ENCODE results near the gene LRG1. TPM values are rescaled to one million over a fixed set of nuclear protein-coding genes. Genes with fewer than 3 reads are reported as not detected.

LRG1 gene
- total and polyA plus RNA-seq, 2 of the 13 experiments (the other 11 are each of a cell fraction or from before 2014, with no cell fraction given) = 12.0 to 39.3 TPM

DNA sequence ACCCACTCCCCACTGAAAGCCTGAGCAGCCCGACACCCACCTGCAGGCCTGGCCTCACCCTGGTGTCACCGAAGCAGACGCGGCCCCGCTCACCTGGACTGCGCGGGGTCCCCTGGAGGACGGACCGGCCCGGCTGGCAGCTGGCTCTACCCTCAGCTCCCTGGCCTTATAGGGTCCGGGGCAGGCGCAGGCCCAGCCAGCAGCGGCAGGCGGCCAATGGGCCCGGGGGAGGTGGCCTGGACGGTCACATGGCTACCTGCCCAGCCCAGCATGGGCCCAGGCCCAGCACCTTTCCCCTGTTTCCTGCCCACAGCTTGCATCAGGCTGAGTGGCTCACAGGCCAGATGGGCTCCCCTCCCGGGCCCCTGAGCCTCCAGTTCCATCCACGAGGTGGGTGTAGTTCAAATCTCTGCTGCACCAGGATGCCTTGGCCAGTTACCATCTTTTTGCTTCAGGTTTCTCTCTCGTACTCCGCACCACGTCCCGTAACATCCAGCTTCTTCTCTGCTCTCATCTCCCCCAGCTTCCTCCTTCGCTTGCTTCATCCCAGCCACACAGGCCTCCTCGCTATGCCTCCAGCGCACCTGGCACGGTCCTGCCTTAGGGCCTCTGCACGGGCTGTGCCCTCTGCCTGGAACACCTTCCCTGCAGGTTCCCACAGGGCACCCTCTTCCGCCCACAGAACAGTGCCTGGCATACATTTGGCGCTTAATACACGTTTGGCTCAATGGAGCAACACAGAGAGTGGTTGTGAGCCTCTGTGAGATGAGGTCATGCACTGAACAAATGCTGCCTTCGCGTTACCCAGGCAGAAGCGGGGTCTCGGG, 21.3 kb downstream of the LRG1 start, which contains the start of gene PLIN4 (continued):
- TF ChIP-seq, protein P1, sequence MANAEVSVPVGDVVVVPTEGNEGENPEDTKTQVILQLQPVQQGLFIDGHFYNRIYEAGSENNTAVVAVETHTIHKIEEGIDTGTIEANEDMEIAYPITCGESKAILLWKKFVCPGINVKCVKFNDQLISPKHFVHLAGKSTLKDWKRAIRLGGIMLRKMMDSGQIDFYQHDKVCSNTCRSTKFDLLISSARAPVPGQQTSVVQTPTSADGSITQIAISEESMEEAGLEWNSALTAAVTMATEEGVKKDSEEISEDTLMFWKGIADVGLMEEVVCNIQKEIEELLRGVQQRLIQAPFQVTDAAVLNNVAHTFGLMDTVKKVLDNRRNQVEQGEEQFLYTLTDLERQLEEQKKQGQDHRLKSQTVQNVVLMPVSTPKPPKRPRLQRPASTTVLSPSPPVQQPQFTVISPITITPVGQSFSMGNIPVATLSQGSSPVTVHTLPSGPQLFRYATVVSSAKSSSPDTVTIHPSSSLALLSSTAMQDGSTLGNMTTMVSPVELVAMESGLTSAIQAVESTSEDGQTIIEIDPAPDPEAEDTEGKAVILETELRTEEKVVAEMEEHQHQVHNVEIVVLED (CRISPR knock-in tag; IDR thresholded peaks at IDR 0.05; ENCODE audit: borderline replicate concordance) = no peak
- TF ChIP-seq ZNF749 (CRISPR knock-in tag; IDR thresholded peaks at IDR 0.05; ENCODE audit: borderline replicate concordance) (0 out of 2 replicates have a peak, but pooled peaks have one; percentile 29), ZNF558 (CRISPR knock-in tag; IDR thresholded peaks at IDR 0.05; ENCODE audit: borderline replicate concordance) (no peak), POLR2A (IDR thresholded peaks at IDR 0.05; ENCODE audit: insufficient read depth in 1 of 2, low read depth in 2 of 2, low read length in 2 of 2) (peak; percentile 50 to 52; a peak in 3 of 4 replicates), HCFC1 (IDR thresholded peaks at IDR 0.05; ENCODE audit: low read depth, low read length) (no peak), RNF2 (conservative IDR thresholded peaks at IDR 0.05; ENCODE audit: low read depth) (peak; percentile 61; the same call in 1 of the 2 replicates), FOSL1 (CRISPR knock-in tag; IDR thresholded peaks at IDR 0.05; ENCODE audit: borderline replicate concordance) (no peak), GLI4 (CRISPR knock-in tag; IDR thresholded peaks at IDR 0.05; ENCODE audit: borderline replicate concordance) (no peak), MATR3 (CRISPR knock-in tag; IDR thresholded peaks at IDR 0.05) (no peak), ZNF879 (CRISPR knock-in tag; IDR thresholded peaks at IDR 0.05) (no peak), ATF7-NPFF (CRISPR knock-in tag; IDR thresholded peaks at IDR 0.05; ENCODE audit: low read depth) (no peak), ZNF768 (CRISPR knock-in tag; IDR thresholded peaks at IDR 0.05) (peak; percentile 30; the same call in 1 of the 2 replicates), ZFP62 (CRISPR knock-in tag; IDR thresholded peaks at IDR 0.05) (no peak), SPEN (CRISPR knock-in tag; IDR thresholded peaks at IDR 0.05; ENCODE audit: low read depth) (peak; percentile 74), MYNN (CRISPR knock-in tag; IDR thresholded peaks at IDR 0.05; ENCODE audit: low read depth) (no peak), ZSCAN21 (CRISPR knock-in tag; IDR thresholded peaks at IDR 0.05; ENCODE audit: borderline replicate concordance) (peak; percentile 43; the same call in 1 of the 2 replicates), EEA1 (CRISPR knock-in tag; IDR thresholded peaks at IDR 0.05; ENCODE audit: borderline replicate concordance) (0 out of 2 replicates have a peak, but pooled peaks have one; percentile 36), ZNF772 (CRISPR knock-in tag; IDR thresholded peaks at IDR 0.05) (0 out of 2 replicates have a peak, but pooled peaks have one; percentile 27), ZNF687 (CRISPR knock-in tag; IDR thresholded peaks at IDR 0.05) (peak; percentile 97), ZSCAN30 (CRISPR knock-in tag; IDR thresholded peaks at IDR 0.05) (no peak)
- TF ChIP-seq, protein P2, sequence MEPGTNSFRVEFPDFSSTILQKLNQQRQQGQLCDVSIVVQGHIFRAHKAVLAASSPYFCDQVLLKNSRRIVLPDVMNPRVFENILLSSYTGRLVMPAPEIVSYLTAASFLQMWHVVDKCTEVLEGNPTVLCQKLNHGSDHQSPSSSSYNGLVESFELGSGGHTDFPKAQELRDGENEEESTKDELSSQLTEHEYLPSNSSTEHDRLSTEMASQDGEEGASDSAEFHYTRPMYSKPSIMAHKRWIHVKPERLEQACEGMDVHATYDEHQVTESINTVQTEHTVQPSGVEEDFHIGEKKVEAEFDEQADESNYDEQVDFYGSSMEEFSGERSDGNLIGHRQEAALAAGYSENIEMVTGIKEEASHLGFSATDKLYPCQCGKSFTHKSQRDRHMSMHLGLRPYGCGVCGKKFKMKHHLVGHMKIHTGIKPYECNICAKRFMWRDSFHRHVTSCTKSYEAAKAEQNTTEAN (CRISPR knock-in tag; conservative IDR thresholded peaks at IDR 0.05) = peak; percentile 43; the same call in 1 of the 2 replicates
- TF ChIP-seq, protein P3, sequence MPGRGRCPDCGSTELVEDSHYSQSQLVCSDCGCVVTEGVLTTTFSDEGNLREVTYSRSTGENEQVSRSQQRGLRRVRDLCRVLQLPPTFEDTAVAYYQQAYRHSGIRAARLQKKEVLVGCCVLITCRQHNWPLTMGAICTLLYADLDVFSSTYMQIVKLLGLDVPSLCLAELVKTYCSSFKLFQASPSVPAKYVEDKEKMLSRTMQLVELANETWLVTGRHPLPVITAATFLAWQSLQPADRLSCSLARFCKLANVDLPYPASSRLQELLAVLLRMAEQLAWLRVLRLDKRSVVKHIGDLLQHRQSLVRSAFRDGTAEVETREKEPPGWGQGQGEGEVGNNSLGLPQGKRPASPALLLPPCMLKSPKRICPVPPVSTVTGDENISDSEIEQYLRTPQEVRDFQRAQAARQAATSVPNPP (CRISPR knock-in tag; IDR thresholded peaks at IDR 0.05) = no peak
